ENCODE measurements around the gene MAP2K3. TPM values are rescaled to one million over a fixed set of nuclear protein-coding genes. Genes with fewer than 3 reads are reported as not detected.
"Not testable (repeated sequence)": the region's sequence is repeated elsewhere in the genome, so short reads cannot be mapped to it uniquely, and the experiment has no call there.

Gene MAP2K3
- total and polyA plus RNA-seq, 2 of the 8 experiments (the other 6 are each of a cell fraction or from before 2014, with no cell fraction given) = 16.9 to 33.5 TPM

- H3K79me1 ChIP-seq (ENCODE audit: low read depth, low read length); H3K9me3 ChIP-seq (ENCODE audit: insufficient read depth in 2 of 2, low read depth in 1 of 2, low read length in 1 of 2); H4K91ac ChIP-seq (replicated peaks; ENCODE audit: insufficient read length, low read length); H2BK120ac ChIP-seq (replicated peaks; ENCODE audit: low read depth, low read length); H3K4me3 ChIP-seq (ENCODE audit: extremely low read depth in 1 of 4, insufficient read depth in 2 of 4, low read depth in 3 of 4, low read length in 4 of 4); POLR2A ChIA-PET (ENCODE audit: partially characterized antibody); H2BK5ac ChIP-seq (ENCODE audit: low read depth, low read length); H3K23me2 ChIP-seq (ENCODE audit: low read depth, low read length); FAIRE-seq; H3K27ac ChIP-seq (ENCODE audit: low read depth, low read length); H4K20me1 ChIP-seq (replicated peaks in 1 of 2; ENCODE audit: control insufficient read depth in 1 of 2, insufficient read depth in 2 of 2, low read length in 2 of 2); H3K56ac ChIP-seq (replicated peaks; ENCODE audit: insufficient read length, low read depth, low read length); H2BK12ac ChIP-seq (ENCODE audit: low read depth, low read length); H3K36me3 ChIP-seq (ENCODE audit: control insufficient read depth in 2 of 4, insufficient read depth in 4 of 4, low read length in 3 of 4); H2AFZ ChIP-seq (ENCODE audit: low read length); H3K23ac ChIP-seq (ENCODE audit: insufficient read length); H4K8ac ChIP-seq (ENCODE audit: extremely low read depth, insufficient read depth, low read length); H4K5ac ChIP-seq (ENCODE audit: insufficient read length, low read depth, low read length); CTCF ChIA-PET (ENCODE audit: partially characterized antibody); H2BK15ac ChIP-seq (ENCODE audit: low read length); H3K14ac ChIP-seq (ENCODE audit: insufficient read length); H3K18ac ChIP-seq (ENCODE audit: extremely low read depth, low read length); H3K9ac ChIP-seq (replicated peaks in 1 of 4; ENCODE audit: extremely low read depth in 1 of 4, low read depth in 3 of 4, low read length in 3 of 4); H3K4me2 ChIP-seq (ENCODE audit: insufficient read depth in 1 of 2, low read depth in 2 of 2, low read length in 2 of 2); H3K4ac ChIP-seq (replicated peaks; ENCODE audit: insufficient read length, low read depth, low read length); H3K27me3 ChIP-seq (replicated peaks in 1 of 4; ENCODE audit: control insufficient read depth in 3 of 4, extremely low read depth in 1 of 4, insufficient read depth in 3 of 4, low read length in 3 of 4); H3K79me2 ChIP-seq (ENCODE audit: control insufficient read depth in 1 of 2, insufficient read depth in 2 of 2, low read length in 2 of 2); DNase-seq (ENCODE audit: low read depth in 1 of 2, low spot score in 2 of 2); H2AK5ac ChIP-seq (ENCODE audit: low read depth, low read length); H3K4me1 ChIP-seq (replicated peaks in 1 of 4; ENCODE audit: control insufficient read depth in 3 of 4, insufficient read depth in 4 of 4, low read length in 3 of 4); H2BK20ac ChIP-seq (ENCODE audit: low read length): not testable (repeated sequence)
- 71% methylated on average over 8 of the region's 8 CpGs; no CpG with 5 or more reads in 1 of the 2 experiments for WGBS, 2 experiments (ENCODE audit: extremely low coverage in 1 of 2, insufficient coverage in 1 of 2, insufficient read length in 1 of 2, insufficient replicate concordance in 2 of 2, low coverage in 1 of 2, low lambda C conversion rate in 2 of 2, missing lambda C conversion rate in 1 of 2)
These were observed 53.6 kb downstream of the MAP2K3 start for GRCh38 chr17:21337981-21338625.
